GM12874 (cell line): ENCODE data around the gene EML3.

ENCODE experiments used
- TF ChIP-seq, protein P1 (sequence below): IDR thresholded peaks from 2 replicates; pipeline ENCODE4 v1.5.1; 2011; ENCODE audit warnings: low read depth, mild to moderate bottlenecking, control low read depth, low read length, moderate library complexity; ENCODE audit not compliant: insufficient read depth

Gene EML3

DNA sequence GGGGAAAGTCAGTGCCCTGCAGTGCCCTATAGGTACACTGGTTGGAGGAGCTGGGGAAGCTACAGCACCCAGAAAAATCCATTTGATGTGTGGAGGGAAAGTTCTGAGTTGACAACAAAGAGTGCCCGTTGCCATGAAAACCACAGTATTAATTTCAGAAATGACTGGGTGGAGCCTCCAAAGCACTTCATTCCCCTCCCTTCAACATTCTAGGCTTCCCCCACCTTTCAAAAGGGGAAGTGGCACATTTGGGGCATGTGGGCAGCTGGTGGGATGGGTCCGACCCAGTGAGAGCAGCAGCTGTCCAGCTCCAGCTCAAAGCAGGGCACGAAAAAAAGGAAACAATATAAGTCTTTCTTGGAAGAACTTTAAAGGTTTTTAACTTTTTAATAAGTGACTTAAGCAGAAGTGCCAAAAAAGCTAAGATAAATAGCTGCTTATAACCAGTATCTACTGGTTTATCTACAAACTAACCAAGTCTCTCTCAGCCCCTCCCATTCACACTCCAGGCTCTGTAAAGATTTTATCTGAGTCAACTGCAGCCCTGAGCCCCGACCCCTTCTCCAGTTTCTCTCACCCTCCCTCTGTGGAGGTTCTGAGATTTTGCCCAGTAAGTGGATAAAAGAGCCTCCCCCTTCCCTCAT is 57.0 kb downstream of the EML3 start:
- TF ChIP-seq, protein P1, sequence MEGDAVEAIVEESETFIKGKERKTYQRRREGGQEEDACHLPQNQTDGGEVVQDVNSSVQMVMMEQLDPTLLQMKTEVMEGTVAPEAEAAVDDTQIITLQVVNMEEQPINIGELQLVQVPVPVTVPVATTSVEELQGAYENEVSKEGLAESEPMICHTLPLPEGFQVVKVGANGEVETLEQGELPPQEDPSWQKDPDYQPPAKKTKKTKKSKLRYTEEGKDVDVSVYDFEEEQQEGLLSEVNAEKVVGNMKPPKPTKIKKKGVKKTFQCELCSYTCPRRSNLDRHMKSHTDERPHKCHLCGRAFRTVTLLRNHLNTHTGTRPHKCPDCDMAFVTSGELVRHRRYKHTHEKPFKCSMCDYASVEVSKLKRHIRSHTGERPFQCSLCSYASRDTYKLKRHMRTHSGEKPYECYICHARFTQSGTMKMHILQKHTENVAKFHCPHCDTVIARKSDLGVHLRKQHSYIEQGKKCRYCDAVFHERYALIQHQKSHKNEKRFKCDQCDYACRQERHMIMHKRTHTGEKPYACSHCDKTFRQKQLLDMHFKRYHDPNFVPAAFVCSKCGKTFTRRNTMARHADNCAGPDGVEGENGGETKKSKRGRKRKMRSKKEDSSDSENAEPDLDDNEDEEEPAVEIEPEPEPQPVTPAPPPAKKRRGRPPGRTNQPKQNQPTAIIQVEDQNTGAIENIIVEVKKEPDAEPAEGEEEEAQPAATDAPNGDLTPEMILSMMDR = no peak

DNA sequence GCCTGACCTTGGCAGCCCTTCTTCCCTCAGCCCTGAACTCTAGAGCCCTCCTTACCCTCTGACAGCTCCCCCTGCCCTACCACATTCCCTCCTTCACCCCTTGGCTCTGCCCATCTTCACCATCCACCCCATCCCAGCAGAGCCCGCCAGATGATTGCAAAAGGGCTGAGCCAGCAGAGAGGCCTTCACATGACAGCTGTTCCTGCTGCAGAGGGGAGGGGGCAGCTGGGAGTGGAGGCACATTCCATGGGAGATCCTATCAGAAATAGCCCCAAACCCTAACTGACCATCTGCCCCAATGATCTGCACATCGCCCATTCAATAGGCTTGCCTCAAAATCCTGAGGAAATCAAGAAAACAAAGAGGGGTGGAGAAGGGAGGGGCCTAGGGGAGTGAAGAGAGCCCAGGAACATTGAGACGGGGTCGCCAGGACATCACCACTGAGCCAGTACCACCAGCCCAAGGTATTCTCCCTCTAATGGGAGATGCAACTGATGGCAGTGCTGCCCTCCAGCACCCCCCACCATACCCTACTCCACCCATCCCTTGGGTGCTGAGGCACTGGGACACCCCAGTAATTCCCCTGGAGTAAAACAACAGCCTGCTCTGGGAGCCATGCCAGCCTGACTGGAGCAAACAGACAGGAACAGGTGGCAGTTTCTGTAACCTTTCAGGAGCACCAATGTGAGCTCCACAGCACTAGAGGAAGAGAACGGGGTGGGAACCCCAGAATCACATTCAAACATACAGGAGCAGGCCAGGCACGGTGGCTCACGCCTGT is 58.0 kb downstream of the EML3 start:
- TF ChIP-seq, protein P1 = no peak

DNA sequence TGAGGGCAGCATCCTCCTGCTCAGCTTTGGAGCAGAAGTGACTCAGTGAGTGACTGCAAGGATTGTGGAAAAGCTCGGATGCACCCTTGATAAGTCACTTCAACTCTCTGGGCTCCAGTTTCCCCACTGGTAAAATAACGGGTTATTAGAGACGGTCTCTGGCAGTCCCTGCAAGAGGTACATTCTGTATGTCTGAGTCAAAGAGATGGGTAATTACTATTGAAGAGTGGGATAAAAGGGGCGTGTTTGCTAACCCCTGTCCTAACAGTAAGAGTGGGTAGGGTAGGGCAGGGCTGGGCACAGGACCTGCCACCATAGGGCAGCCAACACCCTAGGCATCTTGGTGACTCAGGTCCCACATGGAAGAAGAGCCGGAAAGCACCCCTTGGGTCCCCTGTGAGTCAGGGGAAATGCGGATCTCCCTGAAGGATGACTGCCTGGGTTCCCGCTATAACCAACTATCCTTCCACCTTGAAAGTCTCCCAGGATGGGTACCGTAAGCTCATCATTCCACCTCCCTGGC is 58.7 kb downstream of the EML3 start:
- TF ChIP-seq, protein P1 = no peak

DNA sequence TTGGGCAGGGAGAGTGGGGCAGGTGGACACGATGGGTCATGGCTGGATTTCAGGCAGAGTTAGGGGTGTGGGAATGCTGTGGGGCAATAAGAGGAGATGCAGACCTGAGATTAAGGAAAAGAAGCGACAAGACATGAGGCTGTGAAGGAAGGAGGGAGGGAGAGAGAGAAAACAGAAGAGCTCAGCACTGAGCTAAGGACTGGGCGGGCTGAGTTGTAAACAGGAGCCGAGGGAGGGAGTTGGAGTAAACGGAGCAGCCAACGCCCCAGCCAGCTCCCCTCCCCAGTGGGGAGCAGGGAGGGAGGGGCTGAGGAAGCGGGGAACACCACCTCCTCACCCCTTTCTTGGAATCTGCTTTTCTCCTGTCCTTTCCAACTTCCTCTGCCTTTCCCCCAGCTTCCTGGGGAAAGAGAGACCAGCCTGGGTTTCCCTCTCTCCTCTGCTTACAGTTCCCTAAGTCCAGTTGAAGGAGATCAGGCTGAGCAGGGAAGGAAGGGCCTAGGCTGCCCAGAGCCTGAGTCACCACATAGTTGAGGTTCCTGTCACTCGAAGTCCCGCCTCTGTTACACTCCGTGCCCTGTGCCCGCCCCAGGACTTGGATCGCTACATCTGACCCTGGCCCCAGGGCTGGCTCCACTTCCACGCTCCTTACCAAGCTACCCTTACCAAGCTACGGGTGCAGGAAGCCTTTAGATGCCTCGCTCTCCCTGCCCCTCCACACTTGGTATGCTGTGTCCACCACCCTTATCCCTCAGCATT is 59.3 kb downstream of the EML3 start:
- TF ChIP-seq, protein P1 = no peak

DNA sequence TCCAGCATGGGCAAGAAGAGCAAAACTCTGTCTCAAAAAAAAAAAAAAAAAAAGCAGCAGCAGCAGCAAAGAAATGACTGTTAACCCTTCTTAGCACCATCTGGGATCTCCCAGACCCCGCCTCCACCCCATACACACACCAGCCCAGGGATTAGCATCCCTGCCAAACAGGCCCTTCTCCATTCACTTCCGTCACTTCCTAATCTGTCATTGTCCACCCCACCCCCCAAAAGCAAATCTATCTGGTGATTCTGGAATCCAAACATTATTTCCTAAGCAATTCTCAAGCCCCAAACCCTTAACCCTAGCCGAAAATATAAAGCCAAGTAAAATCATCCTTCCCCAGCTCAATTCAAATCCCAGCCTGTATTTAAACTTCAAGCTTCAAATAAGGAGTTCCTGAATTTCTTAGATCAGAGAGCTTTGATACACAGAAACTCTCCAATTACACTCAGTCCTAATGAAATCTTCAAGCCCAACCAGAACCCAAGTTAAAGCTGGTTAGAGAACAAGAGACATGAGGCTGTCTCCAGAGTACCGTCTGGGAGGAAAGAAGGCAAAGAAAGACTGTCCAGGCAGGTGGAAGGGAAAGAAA is 60.0 kb downstream of the EML3 start:
- TF ChIP-seq, protein P1 = no peak
